CD1c-positive myeloid dendritic cell (primary cell): ENCODE data around the gene MBD3L3.
"Not testable (repeated sequence)": the region's sequence is repeated elsewhere in the genome, so short reads cannot be mapped to it uniquely, and the experiment has no call there.

Experiments used
- DNase-seq: peaks from one replicate; pipeline ENCODE4 v3.0.0-alpha.2; 2016; ENCODE audit errors: extremely low spot score

Gene MBD3L3

GRCh38 chr19:7058576-7058975 lies at the start of gene MBD3L3:
Gene MBD3L3 (minus strand): TSS chr19:7058676. CDS start chr19:7058605, 71 bp downstream.
- DNase-seq: not testable (repeated sequence)

- DNase-seq: no peak
Measured at GRCh38 chr19:7106711-7107657, 48.5 kb upstream of the MBD3L3 start.

DNA sequence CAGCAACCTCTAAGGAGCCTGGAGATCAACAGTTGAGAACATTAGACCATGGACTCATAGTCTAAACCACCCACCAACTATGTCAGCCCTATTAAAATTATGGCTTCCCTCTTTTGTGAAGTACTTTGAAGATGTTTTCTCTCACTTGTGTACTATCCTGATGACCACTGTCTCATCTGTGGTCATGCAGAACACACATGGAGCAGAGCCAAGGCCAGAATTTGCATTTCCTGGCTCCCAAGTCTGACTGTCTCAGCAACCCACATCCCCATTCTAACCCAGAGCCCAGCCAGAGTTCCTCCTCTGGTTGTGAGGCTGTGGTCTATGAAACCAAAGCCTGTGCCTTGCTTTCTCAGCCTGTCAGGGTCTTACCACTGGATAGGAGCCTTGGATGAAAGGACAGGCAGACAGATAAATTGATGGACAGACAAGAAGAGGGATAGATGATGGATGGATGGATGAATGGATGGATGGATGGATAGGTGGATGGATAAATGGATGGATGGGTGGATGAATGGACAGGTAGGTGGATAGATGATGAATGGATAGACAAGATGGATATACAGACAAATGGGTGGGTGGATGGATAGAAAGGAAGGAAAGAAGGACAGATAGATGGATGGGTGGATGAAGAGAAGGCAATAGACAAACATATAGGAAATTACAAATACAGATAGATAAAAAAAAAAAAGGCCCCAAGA lies 46.4 kb upstream of the MBD3L3 start:
- peak; percentile 68 for DNase-seq

GRCh38 chr19:7101498-7102253 lies 43.2 kb upstream of the MBD3L3 start:
- no peak for DNase-seq

GRCh38 chr19:7099597-7099921 lies 41.1 kb upstream of the MBD3L3 start:
- no peak for DNase-seq

- peak; percentile 93 for DNase-seq
Measured at GRCh38 chr19:7098701-7099596, 40.5 kb upstream of the MBD3L3 start.

GRCh38 chr19:7098096-7098495 lies 39.6 kb upstream of the MBD3L3 start:
- no peak for DNase-seq

GRCh38 chr19:7088999-7089398 lies 30.5 kb upstream of the MBD3L3 start:
- no peak for DNase-seq

GRCh38 chr19:7083076-7083956 lies 24.8 kb upstream of the MBD3L3 start:
- DNase-seq: no peak

- DNase-seq: no peak
Measured at GRCh38 chr19:7078008-7078407, 19.5 kb upstream of the MBD3L3 start.

- no peak for DNase-seq
Measured at GRCh38 chr19:7076151-7076550, 17.7 kb upstream of the MBD3L3 start.

- no peak for DNase-seq
Measured at GRCh38 chr19:7074705-7075282, 16.3 kb upstream of the MBD3L3 start.

GRCh38 chr19:7072541-7072940 lies 14.1 kb upstream of the MBD3L3 start:
- no peak for DNase-seq

GRCh38 chr19:7069904-7070226 lies 11.4 kb upstream of the MBD3L3 start:
- no peak for DNase-seq

GRCh38 chr19:7069042-7069903 lies 10.8 kb upstream of the MBD3L3 start, which contains the start of gene ZNF557:
Gene ZNF557 (plus strand): TSS chr19:7069703. CDS start chr19:7075075, 5,372 bp downstream.
- peak; percentile 96 for DNase-seq

DNA sequence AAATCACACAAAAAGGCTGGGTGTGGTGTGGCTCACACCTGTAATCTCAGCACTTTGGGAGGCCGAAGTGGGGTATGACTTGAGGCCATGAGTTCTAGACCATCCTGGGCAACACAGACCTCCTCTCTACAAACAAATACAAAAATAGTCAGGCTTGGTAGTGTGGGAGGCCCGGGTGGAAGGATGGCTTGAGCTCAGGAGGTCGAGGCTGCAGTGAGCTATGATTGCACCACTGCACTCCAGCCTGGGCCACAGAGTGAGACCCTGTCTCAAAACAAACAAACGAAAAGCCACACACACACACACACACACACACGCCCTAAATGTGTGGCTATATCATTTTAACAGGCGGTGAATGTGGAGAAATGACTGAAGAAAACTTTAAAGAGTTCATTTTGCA lies 10.1 kb upstream of the MBD3L3 start:
- DNase-seq: no peak

- no peak for DNase-seq
Measured at GRCh38 chr19:7067716-7068115, 9.2 kb upstream of the MBD3L3 start.

GRCh38 chr19:7067122-7067521 lies 8.6 kb upstream of the MBD3L3 start:
- not testable (repeated sequence) for DNase-seq
